Measurements from ENCODE around the gene HEBP2.
A peak's percentile ranks its signal among the peaks of the same experiment; 100 is the strongest.
"Not testable (repeated sequence)": the region's sequence is repeated elsewhere in the genome, so short reads cannot be mapped to it uniquely, and the experiment has no call there.

The HEBP2 gene

GRCh38 chr6:138403801-138404665, at the start of gene HEBP2:
Gene HEBP2, plus strand, starts transcription at chr6:138404223. Its CDS starts 273 bp downstream, at chr6:138404496.
- DNase-seq = peak; percentile 97

DNA sequence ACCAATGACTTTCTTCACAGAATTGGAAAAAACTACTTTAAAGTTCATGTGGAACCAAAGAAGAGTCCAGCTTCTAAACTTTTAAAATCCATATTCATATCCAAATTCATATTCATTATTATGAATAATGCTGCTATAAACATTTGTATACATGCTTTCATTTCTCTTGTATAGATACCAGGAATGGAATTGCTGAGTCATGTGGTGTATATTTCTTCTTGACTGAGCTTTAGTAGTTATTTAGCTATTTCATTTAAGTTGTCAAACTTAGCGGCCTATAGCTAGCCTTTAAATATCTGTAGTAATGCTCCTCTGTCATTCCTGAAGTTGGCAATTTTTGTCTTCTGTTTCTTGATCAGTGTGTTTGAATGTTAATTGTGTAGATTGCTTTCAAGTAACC, 46.1 kb upstream of the HEBP2 start:
- no peak for DNase-seq

DNA sequence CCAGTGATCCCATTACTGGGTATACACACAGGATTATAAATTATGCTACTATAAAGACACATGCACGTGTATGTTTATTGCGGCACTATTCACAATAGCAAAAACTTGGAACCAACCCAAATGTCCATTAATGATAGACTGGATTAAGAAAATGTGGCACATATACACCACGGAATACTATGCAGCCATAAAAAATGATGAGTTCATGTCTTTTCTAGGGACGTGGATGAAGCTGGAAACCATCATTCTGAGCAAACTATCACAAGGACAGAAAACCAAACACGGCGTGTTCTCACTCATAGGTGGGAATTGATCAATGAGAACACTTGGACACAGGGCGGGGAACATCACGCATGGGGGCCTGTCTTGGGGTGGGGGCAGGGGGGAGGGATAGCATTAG, 35.3 kb upstream of the HEBP2 start:
- DNase-seq = not testable (repeated sequence)

GRCh38 chr6:138370631-138371451, 33.2 kb upstream of the HEBP2 start:
- no peak for DNase-seq

GRCh38 chr6:138371452-138371711, 32.6 kb upstream of the HEBP2 start:
- DNase-seq = no peak

DNA sequence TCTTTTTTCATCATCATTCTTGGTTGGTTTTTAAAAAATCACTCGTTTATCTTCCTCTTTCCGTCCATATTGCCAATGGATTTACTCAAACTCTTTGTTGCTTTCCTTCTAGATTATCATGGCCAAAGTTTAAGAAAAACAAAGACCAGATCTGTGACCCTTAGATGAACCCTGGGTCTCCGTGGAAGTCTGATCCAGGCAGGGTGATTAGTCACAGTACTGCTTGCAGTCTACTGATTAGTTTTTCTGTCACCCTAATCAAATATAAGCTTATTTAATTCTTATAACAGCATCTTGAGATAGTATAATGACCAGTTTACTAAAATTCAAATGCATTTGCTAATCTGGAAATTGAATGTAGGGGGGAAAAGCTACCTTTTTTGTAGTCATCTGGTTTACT, 32.3 kb upstream of the HEBP2 start:
- no peak for DNase-seq

DNA sequence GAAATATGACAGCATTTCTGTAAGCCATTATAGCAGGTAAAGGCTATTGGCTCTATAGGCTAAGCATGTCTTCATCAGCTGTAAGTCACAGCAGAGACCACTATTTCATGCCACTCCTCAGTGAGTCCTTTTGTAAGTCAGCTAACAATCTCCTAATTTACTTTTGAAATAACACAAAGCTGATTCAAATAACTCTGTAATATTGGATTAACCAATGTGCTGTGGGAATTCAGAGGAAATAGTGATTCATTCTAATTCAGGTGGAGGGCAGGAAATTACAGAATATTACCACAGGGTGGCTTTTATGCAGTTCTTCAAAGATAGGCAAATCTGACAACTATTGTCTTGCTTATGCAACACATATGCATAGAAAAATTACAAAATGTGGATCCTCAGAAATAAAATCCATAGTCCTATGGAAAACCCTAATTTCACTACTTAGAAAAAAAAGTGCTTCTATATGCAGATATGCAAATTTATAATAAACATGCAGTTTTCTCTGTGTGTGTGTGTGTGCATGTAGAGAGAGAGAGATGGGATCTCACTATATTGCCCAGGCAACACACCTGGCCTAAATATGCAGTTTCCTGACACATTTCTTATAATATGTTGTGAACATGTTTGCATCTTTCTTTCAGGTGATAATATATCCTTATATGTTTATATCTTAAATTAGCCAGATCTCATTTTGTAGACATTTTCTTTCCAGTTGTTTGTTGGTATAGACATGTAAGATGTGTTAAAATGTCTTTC, 31.1 kb upstream of the HEBP2 start:
- peak; percentile 40 for DNase-seq

- DNase-seq = no peak
These were observed 29.8 kb upstream of the HEBP2 start for GRCh38 chr6:138374230-138374629.

DNA sequence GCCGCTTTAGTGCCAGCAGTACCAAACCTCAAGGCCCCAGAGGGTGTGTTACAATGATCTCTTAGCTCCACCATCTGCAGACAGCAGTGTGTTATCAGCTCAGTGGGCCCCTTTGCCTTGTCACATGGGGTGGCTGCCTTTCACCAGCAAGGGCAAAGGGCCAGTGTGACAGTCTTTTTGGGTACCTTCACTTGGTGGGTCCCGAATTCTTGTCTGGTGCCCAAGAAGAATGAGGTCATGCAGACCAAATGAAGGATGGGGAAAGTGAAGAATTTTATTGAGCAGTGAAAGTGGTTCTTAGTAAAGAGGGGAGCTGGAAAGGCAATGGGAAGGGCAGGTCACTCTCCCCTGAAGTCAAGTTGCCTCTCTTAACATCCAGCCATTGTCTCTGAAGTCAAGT, 29.2 kb upstream of the HEBP2 start:
- DNase-seq = peak; percentile 22

DNA sequence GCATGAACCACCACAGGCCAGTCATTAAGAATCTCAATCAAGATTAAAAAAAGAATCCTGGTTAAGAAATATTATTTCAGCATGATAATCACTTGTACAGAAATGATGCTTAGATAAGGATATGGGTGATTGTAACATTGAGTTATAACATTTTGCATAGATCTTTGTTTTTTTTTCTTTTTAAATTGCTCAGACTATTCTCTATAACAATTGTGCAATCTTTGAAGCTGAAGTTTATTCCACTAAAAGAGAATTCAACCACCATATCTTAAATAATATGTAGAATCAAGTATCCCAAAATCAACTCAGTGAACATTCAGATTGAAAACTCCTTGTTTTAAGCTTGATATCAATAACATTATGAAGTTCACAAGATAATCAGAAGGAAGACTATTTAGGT, 27.0 kb upstream of the HEBP2 start:
- no peak for DNase-seq

DNA sequence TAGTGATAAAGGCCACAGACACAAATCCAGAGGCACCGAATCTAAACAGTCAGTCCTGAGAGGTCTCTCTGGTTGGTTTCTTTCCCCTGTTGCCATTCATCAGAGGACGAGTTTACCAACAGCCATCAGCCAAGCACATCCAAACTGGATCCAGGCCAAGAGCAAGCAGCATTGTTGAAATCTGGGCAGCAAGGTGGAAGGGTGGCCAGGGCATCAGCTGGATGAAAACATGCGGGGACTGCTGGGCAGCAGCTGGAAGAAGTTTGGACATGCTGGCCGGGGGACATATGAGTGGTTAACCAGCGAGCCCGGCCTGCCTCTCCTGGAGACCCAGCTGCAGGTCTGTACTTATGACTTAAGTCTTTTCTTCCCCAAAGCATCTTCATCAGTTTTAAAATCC, 26.2 kb upstream of the HEBP2 start, which contains the start of gene SMIM28:
SMIM28 (plus strand) TSS at position 62 of the 400 bp plus-strand sequence; CDS start at position 230, 168 bp downstream.
- DNase-seq = no peak

- DNase-seq = no peak
These were observed 25.6 kb upstream of the HEBP2 start for GRCh38 chr6:138378463-138378862.

DNA sequence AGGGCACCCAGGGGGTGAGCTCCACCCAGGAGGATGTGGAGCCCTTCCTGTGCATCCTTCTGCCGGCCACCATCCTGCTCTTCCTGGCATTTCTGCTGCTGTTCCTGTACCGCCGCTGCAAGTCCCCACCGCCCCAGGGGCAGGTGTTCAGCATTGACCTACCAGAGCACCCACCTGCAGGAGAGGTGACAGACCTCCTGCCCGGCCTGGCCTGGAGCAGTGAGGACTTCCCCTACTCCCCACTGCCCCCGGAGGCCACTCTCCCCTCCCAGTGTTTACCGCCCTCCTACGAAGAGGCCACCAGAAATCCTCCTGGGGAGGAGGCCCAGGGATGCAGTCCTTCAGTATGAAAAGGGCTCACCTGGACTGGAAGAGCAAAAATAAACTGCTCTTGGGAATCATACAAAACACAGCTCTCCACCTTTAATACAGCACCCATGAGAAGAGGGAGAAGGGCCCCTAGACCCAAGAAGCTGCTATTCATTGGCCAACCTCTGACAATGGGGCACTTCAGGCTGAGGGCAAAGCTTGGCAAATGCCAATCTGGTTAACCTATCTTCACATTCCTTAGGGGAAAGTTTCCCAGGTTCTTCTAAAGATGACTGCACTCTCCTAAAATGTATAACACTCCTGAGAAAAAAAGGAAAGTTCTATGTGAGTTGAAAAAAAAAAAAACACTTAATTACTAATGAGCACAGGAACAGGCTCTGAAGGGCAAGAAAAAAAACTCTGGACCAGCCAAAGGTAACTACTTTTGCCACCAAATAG, 21.3 kb upstream of the HEBP2 start:
- DNase-seq = no peak

GRCh38 chr6:138383776-138384175, 20.2 kb upstream of the HEBP2 start:
- DNase-seq = no peak

GRCh38 chr6:138386897-138387296, 17.1 kb upstream of the HEBP2 start:
- DNase-seq = no peak

GRCh38 chr6:138387577-138388368, 16.2 kb upstream of the HEBP2 start:
- DNase-seq = no peak

DNA sequence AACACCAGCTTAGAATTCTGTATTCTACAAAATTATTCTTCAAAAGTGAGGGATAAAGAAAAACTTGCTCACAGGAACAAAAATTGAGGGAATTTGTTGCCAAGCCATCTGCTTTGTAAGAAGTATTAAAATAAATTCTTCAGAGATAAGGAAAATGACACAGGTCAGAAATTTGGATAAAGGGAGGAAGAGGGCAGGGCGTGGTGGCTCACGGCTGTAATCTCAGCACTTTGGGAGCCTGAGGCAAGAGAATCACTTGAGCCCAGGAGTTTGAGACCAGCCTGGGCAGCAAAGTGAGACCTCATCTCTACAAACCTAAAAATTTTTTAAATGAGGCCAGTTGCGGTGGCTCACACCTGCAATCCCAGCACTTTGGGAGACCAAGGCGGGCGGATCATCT, 14.5 kb upstream of the HEBP2 start:
- no peak for DNase-seq

GRCh38 chr6:138393871-138394783, 9.9 kb upstream of the HEBP2 start:
- DNase-seq = peak; percentile 16

DNA sequence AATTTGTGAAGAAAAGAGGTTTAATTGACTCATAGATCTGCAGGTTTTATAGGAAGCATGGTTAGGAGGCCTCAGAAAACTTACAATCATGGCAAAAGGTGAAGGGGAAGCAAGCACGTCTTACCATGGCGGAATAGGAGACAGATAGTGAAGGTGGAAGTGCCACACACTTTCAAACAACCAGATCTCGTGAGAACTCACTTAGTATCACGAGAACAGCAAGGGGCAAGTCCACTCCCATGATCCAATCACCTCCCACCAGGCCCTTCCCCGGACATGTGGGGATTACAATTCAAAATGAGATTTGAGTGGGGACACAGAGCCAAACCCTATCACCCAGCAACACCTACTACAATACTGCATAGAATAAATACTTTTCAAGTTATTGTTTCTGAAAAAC, 7.3 kb upstream of the HEBP2 start:
- no peak for DNase-seq

Data from hematopoietic multipotent progenitor cell treated with erythropoietin and hydrocortisone succinate and interleukin-3 and kit ligand, for 6 days (in vitro differentiated cells).